SK-N-SH (cell line): Measurements from ENCODE around the gene CDS1.

Experiments used
- CHD2 ChIP-seq: fragments of 150-350 bp; IDR thresholded peaks from 2 replicates; pipeline ENCODE4 v1.6.1; 2018; ENCODE audit warnings: low read length; ENCODE audit not compliant: partially characterized antibody
- ELF1 ChIP-seq: IDR thresholded peaks from 2 replicates; pipeline ENCODE4 v1.4.0; 2012
- EP300 ChIP-seq, 2 experiments: IDR thresholded peaks; 2 replicates each; pipeline versions ENCODE4 v1.4.0 to v1.6.1; 2012; ENCODE audit warnings: borderline replicate concordance in 1 of 2, low read depth in 1 of 2, low read length in 1 of 2
- GABPA ChIP-seq: IDR thresholded peaks from 2 replicates; pipeline ENCODE4 v1.4.0; 2012; ENCODE audit warnings: low read depth, mild to moderate bottlenecking
- POLR2AphosphoS5 ChIP-seq: IDR thresholded peaks from 2 replicates; pipeline ENCODE4 v1.6.1; 2012; ENCODE audit warnings: low read depth, low read length
- RAD21 ChIP-seq: IDR thresholded peaks from 2 replicates; pipeline ENCODE4 v1.6.1; 2012; ENCODE audit warnings: mild to moderate bottlenecking, low read length
- TF ChIP-seq, protein P1 (sequence below): fragments of 200-600 bp; sonication (generic); IDR thresholded peaks from 2 replicates; pipeline ENCODE4 v1.6.1; 2017; ENCODE audit warnings: antibody characterized with exemption, mild to moderate bottlenecking, moderate library complexity
- TF ChIP-seq, protein P2 (sequence below): IDR thresholded peaks from 2 replicates; pipeline ENCODE4 v1.4.0; 2012; ENCODE audit warnings: low read depth

- no peak for TF ChIP-seq POLR2AphosphoS5
- TF ChIP-seq, protein P1, sequence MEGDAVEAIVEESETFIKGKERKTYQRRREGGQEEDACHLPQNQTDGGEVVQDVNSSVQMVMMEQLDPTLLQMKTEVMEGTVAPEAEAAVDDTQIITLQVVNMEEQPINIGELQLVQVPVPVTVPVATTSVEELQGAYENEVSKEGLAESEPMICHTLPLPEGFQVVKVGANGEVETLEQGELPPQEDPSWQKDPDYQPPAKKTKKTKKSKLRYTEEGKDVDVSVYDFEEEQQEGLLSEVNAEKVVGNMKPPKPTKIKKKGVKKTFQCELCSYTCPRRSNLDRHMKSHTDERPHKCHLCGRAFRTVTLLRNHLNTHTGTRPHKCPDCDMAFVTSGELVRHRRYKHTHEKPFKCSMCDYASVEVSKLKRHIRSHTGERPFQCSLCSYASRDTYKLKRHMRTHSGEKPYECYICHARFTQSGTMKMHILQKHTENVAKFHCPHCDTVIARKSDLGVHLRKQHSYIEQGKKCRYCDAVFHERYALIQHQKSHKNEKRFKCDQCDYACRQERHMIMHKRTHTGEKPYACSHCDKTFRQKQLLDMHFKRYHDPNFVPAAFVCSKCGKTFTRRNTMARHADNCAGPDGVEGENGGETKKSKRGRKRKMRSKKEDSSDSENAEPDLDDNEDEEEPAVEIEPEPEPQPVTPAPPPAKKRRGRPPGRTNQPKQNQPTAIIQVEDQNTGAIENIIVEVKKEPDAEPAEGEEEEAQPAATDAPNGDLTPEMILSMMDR, result no peak
- TF ChIP-seq ELF1, result no peak
- no peak for TF ChIP-seq EP300 (IDR thresholded peaks at IDR 0.05; ENCODE audit: borderline replicate concordance in 1 of 2, low read depth in 1 of 2, low read length in 1 of 2)
- TF ChIP-seq CHD2, result no peak
- no peak for TF ChIP-seq RAD21
- TF ChIP-seq, protein P2, sequence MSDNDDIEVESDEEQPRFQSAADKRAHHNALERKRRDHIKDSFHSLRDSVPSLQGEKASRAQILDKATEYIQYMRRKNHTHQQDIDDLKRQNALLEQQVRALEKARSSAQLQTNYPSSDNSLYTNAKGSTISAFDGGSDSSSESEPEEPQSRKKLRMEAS, result no peak
- TF ChIP-seq GABPA, result no peak
These were observed 17.0 kb upstream of the CDS1 start for GRCh38 chr4:84565951-84566350.
